NCI-H187 treated with DMSO at 0.1 percent for 48 hours (cell line): Measurements from ENCODE around the gene FANK1.

Source experiments
- DNase-seq: peaks from one replicate; lab custom pipeline; 2025; lab: John Stamatoyannopoulos, UW

Gene FANK1

DNA sequence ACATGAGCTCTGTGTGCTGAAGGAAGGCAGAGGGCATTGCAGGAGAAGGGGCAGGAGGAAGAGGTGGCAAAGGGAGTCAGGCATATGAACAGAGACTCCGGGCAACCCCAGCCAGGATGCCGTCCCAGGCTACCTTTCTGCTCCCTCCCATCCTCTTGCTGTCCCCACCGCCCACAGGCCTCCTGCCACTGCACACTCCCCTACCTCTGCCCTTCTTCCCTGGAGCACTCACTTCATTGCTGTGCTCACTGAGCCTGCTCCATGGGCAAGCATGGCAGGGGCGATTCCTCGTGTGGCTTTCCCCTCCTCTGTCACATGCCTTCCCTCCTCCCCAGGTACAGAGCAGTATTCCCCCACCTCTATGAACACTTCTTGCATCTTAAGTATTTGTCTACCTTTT is 93.4 kb downstream of the FANK1 start:
- no peak for DNase-seq

DNA sequence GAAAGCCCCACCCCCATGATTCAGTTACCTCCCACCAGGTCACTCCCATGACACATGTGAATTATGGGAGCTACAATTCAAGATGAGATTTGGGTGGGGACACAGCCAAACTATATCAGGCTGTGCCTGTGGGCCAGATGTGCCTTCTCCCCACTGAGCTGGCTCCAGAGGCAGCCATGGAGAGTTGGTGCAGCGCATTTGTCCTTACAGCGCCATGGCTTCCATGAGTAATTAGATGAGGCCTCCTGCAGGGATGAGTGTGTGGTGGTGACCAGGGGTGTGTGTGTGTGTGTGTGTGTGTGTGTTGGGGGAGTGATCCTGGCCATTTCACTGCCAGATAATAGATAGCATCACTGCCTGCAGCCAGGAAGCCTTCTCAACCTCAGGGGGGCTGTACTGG is 94.6 kb downstream of the FANK1 start:
- DNase-seq: no peak

DNA sequence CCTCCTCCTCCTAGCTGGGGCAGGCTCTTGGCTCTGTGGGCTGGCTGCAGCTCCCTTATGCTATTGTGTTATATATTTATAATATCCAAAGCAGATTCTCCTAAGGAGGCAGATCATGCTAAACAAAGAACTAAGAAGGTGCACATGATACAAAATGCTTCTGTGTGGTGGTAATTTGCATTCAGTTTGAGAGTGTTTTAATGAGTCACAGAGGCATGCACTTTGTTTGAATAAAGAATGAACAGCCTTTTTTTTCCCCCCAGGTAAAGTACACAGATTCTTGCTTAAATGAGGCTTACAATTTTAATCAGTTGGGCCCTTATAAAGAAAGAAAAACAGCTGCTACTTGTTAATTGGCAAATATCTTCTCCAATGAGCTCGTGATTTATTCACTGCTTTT is 95.0 kb downstream of the FANK1 start:
- no peak for DNase-seq

DNA sequence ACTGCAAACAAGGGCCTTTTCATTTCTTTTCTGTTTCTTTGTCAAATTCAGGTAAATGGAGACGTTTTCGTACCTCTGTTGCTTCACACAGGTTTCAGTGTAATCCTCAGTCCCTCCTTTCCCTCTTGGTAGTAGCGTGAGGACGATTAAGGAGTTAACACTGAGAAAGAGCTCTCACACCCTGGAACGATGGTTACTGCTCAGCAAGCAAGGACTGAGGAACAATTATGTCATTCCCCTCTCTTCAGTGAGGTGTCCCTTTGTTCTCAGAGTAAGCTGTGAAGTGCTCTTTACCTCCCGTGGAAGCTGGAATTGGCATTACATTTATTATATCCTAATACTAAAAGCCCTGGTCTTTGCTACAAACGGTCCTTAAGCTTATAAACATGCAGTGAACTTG is 95.9 kb downstream of the FANK1 start:
- no peak for DNase-seq

DNA sequence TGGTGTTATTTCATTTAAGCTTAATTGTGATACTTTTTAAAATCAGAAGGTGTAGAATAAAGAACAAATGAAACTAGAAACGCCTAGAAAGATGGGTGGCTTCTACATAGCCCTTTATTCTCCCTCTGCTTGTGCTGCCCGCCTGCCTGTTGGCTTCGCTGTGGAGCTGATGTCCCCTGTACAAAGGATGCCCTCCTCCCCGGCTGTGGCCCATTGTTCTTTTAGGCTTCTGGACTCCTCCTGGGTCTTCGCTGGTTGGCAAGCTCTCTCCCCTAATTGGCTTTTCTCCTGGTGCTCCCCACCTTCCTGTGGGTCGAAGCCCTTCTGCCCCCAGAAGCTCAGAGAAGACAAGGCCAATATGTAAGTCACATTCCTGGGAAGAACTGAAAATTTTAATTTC is 98.2 kb downstream of the FANK1 start:
- DNase-seq: no peak

DNA sequence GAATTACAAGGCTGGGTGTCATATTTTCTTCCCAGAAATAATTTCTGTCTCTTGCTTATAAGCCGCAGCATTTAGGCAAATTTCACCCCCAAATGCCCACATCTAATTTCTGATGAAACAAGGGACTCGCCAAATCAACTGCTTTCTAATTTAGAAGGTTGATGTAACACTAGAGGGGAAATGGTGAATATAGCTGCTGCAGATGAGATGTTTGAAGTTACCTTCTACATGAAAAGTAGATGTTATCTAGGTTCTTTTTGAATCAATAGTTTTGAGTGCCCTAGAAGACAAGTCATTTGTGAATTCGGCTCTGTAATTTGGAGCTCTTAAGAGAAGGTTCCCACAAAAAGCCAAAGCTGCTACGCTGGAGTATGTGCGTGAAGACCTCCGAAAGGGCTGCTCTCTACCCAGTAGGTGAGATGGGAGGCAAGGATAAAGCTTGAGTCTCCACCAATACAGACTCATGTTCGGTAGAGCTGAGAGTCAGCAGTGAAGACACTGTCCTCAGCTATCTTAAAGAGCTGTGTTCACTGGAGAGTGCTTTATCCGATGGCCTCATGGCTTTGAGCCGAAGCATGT is 99.5 kb downstream of the FANK1 start:
- DNase-seq: no peak

DNA sequence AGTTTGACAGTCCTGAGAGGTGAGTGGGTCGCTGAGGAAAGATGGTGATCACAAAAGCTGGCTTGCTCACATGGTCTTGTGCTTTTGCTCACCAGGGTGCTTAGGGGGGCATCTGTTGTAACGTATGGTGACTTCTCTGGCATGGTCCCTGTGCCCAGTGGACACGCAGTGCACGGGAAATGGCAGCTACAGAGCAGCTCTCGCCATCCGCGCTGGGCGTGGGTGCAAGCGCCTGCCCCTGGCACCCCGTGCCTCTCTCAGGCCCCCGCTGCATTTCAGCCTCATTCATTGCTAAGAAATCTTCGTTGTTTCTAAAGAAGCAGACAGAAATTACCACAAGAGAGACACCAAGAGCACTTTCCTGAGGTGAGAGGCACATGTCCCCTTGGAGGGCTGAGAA is 101.2 kb downstream of the FANK1 start:
- no peak for DNase-seq

DNA sequence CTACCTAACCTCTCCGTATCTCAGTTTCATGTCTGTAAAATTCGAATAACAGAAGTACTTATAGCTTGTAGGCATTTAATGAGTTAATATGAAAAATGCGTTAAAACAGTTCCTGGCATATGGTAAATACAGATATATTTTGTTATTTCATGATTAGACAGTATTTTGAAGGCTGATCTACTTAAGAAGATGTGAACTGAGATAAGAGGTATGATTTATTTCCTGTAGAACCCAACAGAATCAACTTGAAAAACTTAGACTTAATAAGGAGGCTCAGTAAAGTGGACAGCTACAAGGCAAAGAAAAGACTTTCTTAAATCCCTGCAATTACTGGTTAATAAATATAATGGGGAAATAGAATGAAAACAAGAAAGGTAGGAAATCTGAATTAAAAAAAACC is 103.3 kb downstream of the FANK1 start:
- DNase-seq: no peak

DNA sequence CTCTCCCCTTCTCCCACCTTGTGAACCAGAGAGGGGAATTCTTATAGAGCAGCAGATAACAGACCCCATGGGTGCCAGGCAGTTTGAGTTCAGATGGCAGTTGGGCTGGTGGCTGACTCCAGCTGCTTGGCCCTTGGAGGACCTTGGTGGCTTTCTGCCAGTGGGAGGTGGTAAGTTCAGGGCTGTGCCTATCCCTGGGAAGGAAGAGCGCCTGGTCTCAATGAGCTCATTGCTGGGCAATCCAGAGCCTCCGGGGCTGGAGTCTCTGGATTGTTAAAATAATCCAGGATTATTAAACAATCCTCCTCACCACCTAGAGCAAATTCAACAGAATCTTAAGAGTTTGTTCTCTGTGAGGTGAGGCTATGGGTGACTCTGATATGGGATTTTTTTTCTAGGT is 105.2 kb downstream of the FANK1 start:
- no peak for DNase-seq

DNA sequence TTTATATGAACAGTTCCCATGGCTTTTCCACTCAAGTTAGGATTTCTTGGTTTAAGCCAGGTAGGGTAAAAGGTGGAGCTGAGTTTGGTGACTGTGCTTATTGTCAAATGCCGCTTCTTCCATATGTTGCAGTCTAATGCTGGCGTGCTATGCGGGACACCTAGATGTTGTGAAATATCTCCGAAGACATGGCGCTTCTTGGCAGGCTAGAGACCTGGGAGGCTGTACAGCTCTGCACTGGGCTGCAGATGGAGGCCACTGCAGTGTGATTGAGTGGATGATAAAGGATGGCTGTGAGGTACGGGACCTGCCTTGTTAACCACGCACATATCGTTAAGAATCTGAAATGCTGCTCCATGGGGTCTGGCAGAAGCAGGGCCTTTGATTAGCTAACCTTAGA is 108.4 kb downstream of the FANK1 start:
- no peak for DNase-seq

DNA sequence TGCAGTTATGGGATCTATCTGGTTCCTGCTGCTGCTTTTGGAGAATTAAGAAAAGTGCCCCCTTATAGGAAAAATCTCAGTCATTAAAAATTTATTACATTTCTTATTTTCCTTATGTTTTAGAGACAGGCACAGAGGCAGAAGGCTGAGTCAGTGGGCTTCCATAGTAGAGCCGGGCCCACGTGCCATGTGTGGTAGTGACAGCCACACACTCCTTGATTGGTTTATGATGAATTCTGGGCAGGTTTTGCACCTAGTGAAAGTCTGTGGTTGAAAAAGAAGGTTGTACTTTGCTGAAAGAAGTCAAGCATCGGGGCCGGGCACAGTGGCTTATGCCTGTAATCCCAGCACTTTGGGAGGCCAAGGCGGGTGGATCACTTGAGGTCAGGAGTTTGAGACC is 109.9 kb downstream of the FANK1 start:
- DNase-seq: no peak

DNA sequence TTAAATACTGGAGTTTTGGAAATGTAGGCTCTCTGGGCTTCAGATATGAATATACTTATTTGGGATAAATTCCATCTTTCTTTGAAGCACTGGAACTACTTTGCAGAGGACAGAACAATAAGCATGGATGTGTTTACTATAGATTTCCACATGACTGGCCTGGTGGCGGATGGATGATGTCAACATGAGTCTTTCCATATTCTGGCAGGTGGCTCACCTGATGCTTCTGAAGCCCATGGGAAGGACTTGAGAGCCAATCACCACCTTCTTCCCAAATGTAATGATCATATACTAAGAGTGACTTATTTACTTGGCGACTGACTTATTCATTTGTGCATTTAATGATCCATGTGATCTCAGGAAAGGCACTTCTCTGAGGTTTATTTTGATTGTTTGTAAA is 110.5 kb downstream of the FANK1 start:
- DNase-seq: no peak

DNA sequence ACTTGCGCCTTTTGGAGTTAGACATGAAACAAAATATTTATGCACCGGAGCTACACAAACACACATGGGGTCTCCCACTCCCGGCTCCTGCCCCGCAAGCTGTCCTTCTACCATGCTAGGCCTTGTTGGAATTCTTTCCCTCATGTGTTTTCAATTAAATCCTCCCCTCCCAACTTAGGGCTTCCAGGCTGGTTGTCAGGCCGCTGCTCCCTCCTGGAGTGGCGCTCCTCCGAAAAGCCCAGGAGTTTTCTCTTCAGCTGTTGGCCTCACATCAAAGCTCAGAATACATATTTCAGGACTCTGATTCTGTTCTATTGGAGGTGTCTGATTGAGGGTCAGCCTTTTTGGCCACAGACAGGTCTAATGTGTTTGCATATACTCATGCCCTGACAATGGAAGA is 113.3 kb downstream of the FANK1 start:
- no peak for DNase-seq

DNA sequence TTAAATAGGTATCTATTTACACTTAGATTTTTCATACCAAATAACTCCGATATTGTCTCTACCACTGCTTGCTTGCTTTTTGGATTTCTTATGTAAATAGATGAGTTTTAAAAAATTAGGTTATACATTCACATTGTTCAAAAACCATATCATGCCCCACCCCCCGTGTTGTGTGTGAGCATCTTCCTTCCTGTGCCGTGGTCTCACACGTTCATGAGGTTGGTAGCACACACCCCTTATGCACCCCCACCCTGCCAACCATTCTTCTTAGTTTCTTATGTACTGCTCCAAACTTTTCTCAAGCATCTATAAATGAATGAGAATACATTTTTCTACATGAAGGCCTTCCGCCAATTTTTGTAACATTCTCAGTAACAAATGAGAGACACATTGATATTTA is 115.6 kb downstream of the FANK1 start:
- DNase-seq: no peak

DNA sequence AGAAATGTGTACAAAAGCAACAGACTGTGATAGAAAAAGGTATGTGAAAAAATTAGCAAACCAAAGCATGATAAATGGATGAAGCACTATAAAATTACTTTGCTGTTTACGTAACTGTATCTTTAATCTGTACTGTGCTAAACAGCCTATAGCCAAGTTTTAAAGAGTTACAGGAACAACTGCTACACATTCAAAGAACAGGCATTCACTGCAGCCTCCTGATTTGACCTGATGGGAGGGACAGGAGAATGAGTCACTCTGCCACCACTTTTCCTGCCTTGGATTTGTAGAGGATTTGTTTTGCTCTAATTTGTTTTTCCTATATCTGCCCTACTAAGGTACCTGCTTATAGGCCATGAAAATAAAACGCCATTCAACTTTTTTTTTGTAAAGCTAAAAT is 116.1 kb downstream of the FANK1 start:
- DNase-seq: no peak

DNA sequence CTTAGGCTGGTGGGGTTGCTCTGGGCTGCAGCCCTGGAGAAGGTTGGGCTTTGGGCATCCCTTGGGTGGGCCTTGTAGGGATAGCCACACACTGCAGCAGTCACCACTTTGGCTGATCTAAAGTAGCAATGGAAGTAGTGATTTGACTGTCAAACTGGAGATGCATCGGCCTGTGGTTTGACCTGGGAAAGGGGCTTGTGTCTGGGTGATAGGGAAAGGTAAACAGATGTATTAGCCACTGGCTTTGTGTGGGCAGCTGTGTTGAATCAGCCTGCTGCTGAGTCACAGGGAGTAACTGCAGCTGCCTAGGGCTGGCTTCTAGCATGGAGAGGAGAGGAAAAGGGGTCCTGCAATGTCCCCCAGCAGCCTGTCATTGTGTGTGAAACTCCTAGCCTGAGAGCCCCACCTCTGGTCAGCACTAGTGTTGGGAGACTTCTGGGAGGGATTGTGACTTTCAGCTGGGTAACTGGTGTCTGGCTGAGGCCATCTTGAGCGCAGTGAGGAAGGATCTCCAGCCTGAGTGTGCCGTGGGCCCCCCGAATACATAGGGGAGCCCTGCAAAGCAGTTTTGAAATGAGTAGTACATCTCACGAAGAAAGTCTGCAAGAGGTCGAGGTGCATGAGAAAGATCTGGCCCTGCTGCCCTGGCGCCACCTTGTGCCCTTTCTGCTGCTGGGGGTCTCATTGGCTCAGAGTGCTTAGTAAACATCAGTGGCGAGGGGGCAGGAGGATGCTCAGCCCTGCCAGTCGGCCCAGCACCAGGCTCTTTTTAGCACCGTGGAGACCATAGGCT is 117.3 kb downstream of the FANK1 start:
- DNase-seq: no peak

DNA sequence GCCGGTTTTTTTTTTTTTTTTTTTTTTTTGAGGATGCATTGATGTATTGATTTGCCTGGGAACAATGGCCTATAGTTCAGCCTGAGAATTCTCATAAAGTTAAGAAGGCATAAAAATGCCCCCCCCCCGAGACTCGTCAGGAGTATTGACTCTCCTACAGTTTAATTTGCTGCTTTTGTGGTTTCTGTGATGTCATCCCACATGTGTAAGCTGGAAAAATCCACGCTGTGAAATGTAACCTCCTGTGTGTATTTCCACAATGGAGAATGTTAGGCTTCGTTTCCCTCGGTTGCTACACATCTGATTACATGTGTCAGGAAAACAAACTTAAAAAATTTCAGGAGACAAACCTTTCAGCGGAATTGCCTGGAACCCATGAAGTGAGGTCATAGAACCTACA is 117.9 kb downstream of the FANK1 start:
- DNase-seq: no peak

DNA sequence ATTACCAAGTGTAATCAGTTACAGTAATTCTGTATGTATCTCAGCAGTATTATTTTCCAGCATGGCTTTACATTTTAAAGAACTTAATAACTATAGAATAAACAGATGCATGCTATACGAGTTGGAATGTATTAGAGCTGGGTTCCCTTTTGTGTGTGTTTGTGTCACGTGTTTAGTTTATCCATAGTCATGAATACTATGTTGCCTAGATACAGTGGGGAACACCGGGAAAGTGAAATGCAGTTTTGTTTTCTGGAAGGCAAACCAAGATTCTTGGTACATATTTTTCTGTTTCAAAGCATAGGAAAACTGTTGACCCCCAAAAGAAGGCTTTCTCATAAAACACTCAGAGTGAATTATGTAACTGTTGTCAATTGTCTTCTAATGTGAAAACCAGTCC is 119.0 kb downstream of the FANK1 start:
- DNase-seq: no peak

DNA sequence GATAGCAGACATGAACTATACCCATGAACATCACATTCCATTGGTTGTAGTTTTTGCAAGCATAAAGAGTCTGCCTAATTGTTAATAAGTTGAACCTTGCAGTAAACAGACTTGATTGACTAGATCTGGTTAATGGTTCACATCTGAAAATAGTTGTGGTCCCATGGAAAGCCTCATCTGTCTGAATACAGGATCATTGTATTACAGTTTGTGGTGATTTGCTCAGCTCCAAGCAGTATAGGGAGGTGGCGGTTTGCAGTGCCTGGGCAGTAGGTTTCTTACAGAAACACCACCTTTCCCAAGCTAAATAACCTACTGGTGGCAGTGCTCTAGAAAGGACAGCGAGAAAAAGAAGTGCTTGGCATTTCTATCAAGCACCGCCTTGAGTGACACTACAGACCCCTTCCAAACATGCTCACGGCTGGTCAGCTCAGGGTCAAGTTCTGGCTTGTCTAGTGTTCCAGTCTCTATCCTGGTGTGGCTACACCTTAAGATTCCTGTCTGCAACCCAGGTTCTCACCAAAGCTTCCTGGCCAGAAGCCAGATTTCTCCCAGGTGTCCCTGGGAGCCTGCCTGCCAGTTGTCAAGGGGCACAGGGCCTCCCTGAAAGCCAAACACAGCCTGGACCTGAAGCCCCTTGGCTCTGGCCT is 119.9 kb downstream of the FANK1 start:
- DNase-seq: no peak

DNA sequence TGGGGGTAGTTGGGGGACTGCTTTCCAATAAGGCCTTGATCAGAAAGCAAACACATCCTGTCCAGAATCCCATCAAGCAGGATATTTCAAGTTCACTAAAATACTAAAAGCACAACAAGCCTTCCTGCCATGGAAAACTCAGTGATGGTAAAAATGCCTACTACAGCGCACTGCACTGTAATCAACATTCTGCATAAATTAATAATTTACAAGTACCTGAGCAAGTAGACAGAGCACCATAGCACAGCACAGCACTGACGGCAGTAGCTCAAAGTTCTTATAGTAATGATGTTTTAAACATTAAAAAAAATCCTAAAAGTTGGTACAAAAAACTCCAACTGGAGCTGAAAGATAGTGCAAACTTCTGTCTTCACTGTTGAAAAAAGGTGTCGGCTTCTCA is 120.5 kb downstream of the FANK1 start:
- DNase-seq: no peak

DNA sequence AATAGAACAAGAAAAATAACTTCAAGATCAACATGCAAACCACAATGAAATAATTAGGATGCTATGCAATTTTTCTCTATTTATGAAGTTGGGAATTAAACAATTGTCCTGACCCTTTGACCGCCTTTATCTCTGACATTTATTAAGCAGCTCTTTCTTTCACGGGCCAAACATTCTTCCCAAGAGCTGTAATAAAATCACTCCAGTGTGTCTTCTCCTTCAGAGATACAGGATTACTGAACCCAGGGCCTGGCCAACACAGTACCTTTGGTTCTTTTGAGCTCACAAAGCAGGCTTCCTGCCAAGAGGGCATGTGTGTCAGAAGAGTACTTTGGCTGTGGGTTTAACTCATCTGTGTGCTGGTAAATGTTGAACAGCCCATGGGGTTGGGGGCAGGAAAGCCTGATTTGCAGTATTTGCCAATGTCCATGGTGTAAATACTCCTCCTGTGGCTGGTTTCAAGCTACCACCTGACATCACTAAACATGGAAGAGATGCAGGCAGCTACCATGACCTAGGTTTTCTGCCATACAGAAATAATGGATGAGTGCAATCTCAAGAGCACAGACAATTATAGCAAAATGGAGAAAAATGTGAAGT is 121.7 kb downstream of the FANK1 start:
- no peak for DNase-seq

DNA sequence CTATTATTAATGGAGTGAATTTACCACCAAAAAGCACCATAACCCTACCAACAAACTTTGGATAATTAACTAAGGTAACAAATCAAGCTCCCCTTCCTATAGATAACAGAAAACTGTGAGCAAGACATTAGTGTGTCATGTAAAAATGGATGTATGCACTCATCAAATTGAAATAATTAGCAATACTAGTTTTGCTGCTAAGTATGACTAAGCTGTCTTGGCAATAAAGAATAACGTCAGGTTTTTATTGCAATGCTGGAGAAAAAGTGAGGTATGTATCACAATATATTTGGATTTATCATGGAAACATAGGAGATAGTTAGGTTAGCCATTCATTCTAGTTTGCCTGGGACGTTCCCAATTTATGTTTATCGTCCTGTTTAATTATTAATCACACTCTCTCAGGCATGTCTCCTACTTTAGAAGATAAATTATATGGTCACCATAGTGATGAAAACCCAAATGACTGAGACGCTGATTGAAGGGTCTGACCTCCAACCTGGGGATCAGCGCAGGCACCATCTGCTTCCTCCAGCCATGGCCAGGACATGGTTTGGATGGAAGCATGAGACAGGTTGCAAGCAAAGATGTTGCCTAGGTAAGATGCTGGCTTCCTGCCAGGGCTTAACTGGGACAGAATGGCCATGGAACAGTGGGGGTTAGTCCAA is 125.6 kb downstream of the FANK1 start:
- DNase-seq: no peak

DNA sequence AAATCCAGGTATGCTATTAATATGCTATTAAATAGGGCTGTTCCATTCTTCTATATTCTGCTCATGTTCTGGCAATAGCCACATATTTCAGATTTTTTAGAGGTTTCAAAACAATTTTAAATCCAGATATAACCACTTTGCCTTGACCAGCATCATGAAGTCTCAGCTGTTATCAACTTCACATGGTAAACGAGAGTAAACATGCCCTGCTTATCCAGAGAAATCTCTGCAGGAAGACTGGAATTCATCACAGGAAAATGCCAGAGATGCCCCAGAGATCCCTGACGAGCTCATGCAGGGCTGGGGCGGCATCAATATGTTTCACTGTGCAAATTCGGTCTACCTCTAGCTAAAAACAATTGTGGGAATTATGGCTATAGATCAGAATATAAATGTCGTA is 126.5 kb downstream of the FANK1 start:
- no peak for DNase-seq
